Measurements from ENCODE around the gene LRRC71. TPM values are rescaled to one million over a fixed set of nuclear protein-coding genes. Genes with fewer than 3 reads are reported as not detected.

Gene LRRC71
- total and polyA plus RNA-seq, 10 of the 15 experiments (the other 5 are each of a cell fraction or from before 2014, with no cell fraction given) = not detected

DNA sequence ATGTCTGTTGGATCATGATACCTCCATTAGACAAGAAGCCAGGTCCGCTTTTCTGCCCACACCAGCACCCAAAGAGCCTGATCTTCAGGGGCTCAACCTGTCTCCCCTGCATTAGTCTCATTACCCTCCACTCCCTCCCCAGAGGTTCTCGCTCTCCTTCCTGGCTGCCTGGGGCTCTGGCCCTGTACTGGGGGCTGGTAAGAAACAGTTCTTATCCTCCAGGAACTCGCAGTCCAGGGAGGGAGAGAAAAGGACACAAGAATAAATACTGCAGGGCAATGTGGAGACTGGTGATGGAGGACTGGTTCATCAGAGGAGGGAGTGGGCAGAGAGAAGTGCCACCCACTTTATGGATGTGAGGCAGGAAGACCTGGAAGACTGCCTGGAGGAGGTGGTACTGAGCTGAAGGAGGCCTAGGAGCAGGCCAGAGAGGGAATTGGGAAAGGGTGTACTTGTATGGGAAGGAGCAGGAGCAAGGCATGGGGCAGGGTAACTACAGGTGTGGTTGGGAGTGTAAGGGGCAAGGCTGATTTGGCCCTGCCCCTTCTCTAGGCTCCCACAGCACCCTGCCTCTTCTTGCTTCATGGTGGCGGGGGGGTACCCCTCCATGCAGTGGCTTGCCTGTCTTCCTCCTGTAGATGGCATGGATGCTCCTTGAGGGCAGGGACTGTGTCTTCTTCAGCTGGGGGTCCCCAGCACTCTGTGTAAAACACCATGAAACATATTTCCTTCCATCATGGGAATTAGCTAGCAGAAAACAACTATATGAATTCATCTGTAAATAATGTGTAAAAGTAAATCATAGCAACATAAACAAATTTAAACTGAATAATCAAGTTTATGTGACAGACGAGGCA, 5.0 kb downstream of the LRRC71 start:
- H3K9ac ChIP-seq (ENCODE audit: control insufficient read depth, insufficient read depth, low read length) = no peak overlapping the region
- in situ Hi-C loops (cut with MboI) = no loop called here

More for the DNA sequence above, 5.0 kb downstream of the LRRC71 start:
- no peak overlapping the region for H2AFZ ChIP-seq (ENCODE audit: control insufficient read depth, low read depth, low read length)
- CTCF ChIA-PET = interaction anchor here (0.6 to 1.6 kb wide), 4 partner anchors 8 to 145 kb away, joined by 3 to 4 read pairs (median 3); no protein-coding TSS in a partner anchor
- no peaks in the 10 kb centered on the region for H3K4me1 ChIP-seq (ENCODE audit: control insufficient read depth, insufficient read depth, low read length)
- no peak overlapping the region for H3K4me2 ChIP-seq (ENCODE audit: control insufficient read depth, insufficient read depth)
- H3K4me3 ChIP-seq = no peak overlapping the region
- POLR2A ChIA-PET = no interaction called here
- intact Hi-C loops (cut with micrococcal nuclease; ENCODE audit: unreplicated experiment) = no loop called here
- peaks cover 22 to 29% of the 10 kb centered on the region in 2 experiments for H3K27me3 ChIP-seq (replicated peaks in 1 of 2; ENCODE audit: control insufficient read depth in 2 of 2, insufficient read depth in 2 of 2, low read length in 1 of 2)
- SMC1A ChIA-PET (ENCODE audit: uncharacterized antibody, unreplicated experiment) = no interaction called here
- BruUV-seq (replicated peaks) = no TSS peak
- no peak for FAIRE-seq
- no peaks in the 10 kb centered on the region for H3K79me2 ChIP-seq (ENCODE audit: control insufficient read depth, insufficient read depth, low read length)
- no peaks in the 10 kb centered on the region for H3K9me3 ChIP-seq (replicated peaks; ENCODE audit: control insufficient read depth, insufficient read depth, low read length)
- no peak for TF ChIP-seq RUNX3 (IDR thresholded peaks at IDR 0.05; ENCODE audit: low read length)
- TF ChIP-seq RELA (IDR thresholded peaks at IDR 0.05; ENCODE audit: borderline replicate concordance, partially characterized antibody) = no peak
- no peak for TF ChIP-seq BHLHE40 (IDR thresholded peaks at IDR 0.05; ENCODE audit: borderline replicate concordance in 1 of 2, low read depth in 2 of 2, low read length in 1 of 2)
- TF ChIP-seq ZBED1 (IDR thresholded peaks at IDR 0.05; ENCODE audit: borderline replicate concordance) = no peak
- no peak for TF ChIP-seq IKZF1 (conservative IDR thresholded peaks at IDR 0.05)
- no peak for TF ChIP-seq RAD51 (IDR thresholded peaks at IDR 0.05)
- TF ChIP-seq TBL1XR1 (IDR thresholded peaks at IDR 0.05; ENCODE audit: low read depth, low read length) = no peak
- TF ChIP-seq SUPT20H (IDR thresholded peaks at IDR 0.05; ENCODE audit: borderline replicate concordance, control insufficient read depth, low read depth, low read length) = no peak
- TF ChIP-seq, protein P1, sequence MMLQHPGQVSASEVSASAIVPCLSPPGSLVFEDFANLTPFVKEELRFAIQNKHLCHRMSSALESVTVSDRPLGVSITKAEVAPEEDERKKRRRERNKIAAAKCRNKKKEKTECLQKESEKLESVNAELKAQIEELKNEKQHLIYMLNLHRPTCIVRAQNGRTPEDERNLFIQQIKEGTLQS (IDR thresholded peaks at IDR 0.05; ENCODE audit: borderline replicate concordance, extremely low read depth, low read depth, low read length) = no peak
- no peak for TF ChIP-seq EP300 (IDR thresholded peaks at IDR 0.05; ENCODE audit: borderline replicate concordance in 1 of 2, control insufficient read depth in 1 of 2, low read depth in 2 of 2, low read length in 2 of 2)
- no peak for TF ChIP-seq PML (IDR thresholded peaks at IDR 0.05; ENCODE audit: low read length)
- no peak for TF ChIP-seq CREM (IDR thresholded peaks at IDR 0.05; ENCODE audit: low read depth)
- no peak for TF ChIP-seq GATAD2B (conservative IDR thresholded peaks at IDR 0.05; ENCODE audit: low read depth)
- TF ChIP-seq, protein P2, sequence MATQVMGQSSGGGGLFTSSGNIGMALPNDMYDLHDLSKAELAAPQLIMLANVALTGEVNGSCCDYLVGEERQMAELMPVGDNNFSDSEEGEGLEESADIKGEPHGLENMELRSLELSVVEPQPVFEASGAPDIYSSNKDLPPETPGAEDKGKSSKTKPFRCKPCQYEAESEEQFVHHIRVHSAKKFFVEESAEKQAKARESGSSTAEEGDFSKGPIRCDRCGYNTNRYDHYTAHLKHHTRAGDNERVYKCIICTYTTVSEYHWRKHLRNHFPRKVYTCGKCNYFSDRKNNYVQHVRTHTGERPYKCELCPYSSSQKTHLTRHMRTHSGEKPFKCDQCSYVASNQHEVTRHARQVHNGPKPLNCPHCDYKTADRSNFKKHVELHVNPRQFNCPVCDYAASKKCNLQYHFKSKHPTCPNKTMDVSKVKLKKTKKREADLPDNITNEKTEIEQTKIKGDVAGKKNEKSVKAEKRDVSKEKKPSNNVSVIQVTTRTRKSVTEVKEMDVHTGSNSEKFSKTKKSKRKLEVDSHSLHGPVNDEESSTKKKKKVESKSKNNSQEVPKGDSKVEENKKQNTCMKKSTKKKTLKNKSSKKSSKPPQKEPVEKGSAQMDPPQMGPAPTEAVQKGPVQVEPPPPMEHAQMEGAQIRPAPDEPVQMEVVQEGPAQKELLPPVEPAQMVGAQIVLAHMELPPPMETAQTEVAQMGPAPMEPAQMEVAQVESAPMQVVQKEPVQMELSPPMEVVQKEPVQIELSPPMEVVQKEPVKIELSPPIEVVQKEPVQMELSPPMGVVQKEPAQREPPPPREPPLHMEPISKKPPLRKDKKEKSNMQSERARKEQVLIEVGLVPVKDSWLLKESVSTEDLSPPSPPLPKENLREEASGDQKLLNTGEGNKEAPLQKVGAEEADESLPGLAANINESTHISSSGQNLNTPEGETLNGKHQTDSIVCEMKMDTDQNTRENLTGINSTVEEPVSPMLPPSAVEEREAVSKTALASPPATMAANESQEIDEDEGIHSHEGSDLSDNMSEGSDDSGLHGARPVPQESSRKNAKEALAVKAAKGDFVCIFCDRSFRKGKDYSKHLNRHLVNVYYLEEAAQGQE (IDR thresholded peaks at IDR 0.05; ENCODE audit: low read depth, low read length) = no peak
- TF ChIP-seq NBN (IDR thresholded peaks at IDR 0.05) = no peak
- TF ChIP-seq, protein P3, sequence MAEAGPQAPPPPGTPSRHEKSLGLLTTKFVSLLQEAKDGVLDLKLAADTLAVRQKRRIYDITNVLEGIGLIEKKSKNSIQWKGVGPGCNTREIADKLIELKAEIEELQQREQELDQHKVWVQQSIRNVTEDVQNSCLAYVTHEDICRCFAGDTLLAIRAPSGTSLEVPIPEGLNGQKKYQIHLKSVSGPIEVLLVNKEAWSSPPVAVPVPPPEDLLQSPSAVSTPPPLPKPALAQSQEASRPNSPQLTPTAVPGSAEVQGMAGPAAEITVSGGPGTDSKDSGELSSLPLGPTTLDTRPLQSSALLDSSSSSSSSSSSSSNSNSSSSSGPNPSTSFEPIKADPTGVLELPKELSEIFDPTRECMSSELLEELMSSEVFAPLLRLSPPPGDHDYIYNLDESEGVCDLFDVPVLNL (IDR thresholded peaks at IDR 0.05; ENCODE audit: low read depth, low read length) = no peak
- TF ChIP-seq CEBPB (IDR thresholded peaks at IDR 0.05; ENCODE audit: borderline replicate concordance in 1 of 2, low read depth in 2 of 2, low read length in 2 of 2) = no peak
- TF ChIP-seq HDAC2 (IDR thresholded peaks at IDR 0.05) = no peak
- no peak for TF ChIP-seq MTA3 (IDR thresholded peaks at IDR 0.05; ENCODE audit: borderline replicate concordance, low read length)
- no peak for TF ChIP-seq SUZ12 (IDR thresholded peaks at IDR 0.05; ENCODE audit: unreplicated experiment)
- 6% methylated on average over 5 of the region's 5 CpGs for WGBS (ENCODE audit: insufficient coverage, insufficient replicate concordance, low lambda C conversion rate, missing lambda C conversion rate)
- no peak overlapping the region for H3K27ac ChIP-seq (ENCODE audit: control insufficient read depth, insufficient read depth)
- H3K36me3 ChIP-seq (ENCODE audit: control insufficient read depth in 2 of 2, insufficient read depth in 2 of 2, low read length in 1 of 2) = no peaks in the 10 kb centered on the region
- no peak for DNase-seq (ENCODE audit: low read depth, low spot score)
- RAD21 ChIA-PET (ENCODE audit: unreplicated experiment) = interaction anchor here (1.5 to 2.0 kb wide), 2 partner anchors 65 to 149 kb away, joined by 4 to 5 read pairs; partner anchors contain the start of gene NTRK1
- H4K20me1 ChIP-seq (ENCODE audit: control insufficient read depth, insufficient read depth) = no peaks in the 10 kb centered on the region
- ATAC-seq = no peak

All from GM12878 (cell line).